Thoracic aorta (tissue), 2 donors: ENCODE results near the gene ABCC12. TPM values are rescaled to one million over a fixed set of nuclear protein-coding genes. Genes with fewer than 3 reads are reported as not detected.
"Not testable (repeated sequence)": the region's sequence is repeated elsewhere in the genome, so short reads cannot be mapped to it uniquely, and the experiment has no call there.

Experiments used
- ATAC-seq: fragments of 150-250 bp; one replicate; pipeline ENCODE4 v1.8.0; 2017; ENCODE audit warnings: low read depth; ENCODE audit not compliant: insufficient number of reproducible peaks, low FRiP score
- DNase-seq: peaks from one replicate; pipeline ENCODE4 v3.0.0-alpha.2; 2020; ENCODE audit warnings: low spot score
- H3K27ac ChIP-seq, 2 donors: fragments of 200-600 bp; sonication (generic); 1 replicate in 1 of 2; 2 replicates in 1 of 2; pipeline ENCODE4 v1.5.1; 2016; ENCODE audit warnings: mild to moderate bottlenecking in 2 of 2, moderate library complexity in 2 of 2
- H3K27me3 ChIP-seq: fragments of 200-600 bp; sonication (generic); replicated peaks from 2 replicates; pipeline ENCODE4 v1.6.0; 2016; ENCODE audit warnings: mild to moderate bottlenecking; ENCODE audit not compliant: insufficient read depth
- H3K36me3 ChIP-seq: fragments of 200-600 bp; sonication (generic); one replicate; pipeline ENCODE4 v1.5.1; 2016
- H3K4me1 ChIP-seq, 2 donors: fragments of 200-600 bp; sonication (generic); 1 replicate in 1 of 2; 2 replicates in 1 of 2; pipeline versions ENCODE4 v1.5.1 to v1.6.0; 2016; ENCODE audit warnings: low read depth in 2 of 2, mild to moderate bottlenecking in 1 of 2; ENCODE audit not compliant: control insufficient read depth in 1 of 2
- H3K4me3 ChIP-seq: fragments of 200-600 bp; sonication (generic); 2 replicates; pipeline ENCODE4 v1.5.1; 2016; ENCODE audit warnings: mild to moderate bottlenecking
- H3K9me3 ChIP-seq: fragments of 200-600 bp; sonication (generic); 2 replicates; pipeline ENCODE4 v1.5.1; 2016
- CTCF ChIP-seq: fragments of 200-600 bp; sonication (generic); IDR thresholded peaks from one replicate; pipeline ENCODE4 v1.5.1; 2019; ENCODE audit warnings: antibody characterized with exemption
- total RNA-seq, 2 donors: library from RNA; depleted of rRNA; stranded (reverse); fragments of >200 nt; gene quantifications; one replicate each; pipeline versions ENCODE4 v1.1.0 to v1.2.3, GENCODE V29; 2016

The ABCC12 gene
- total RNA-seq, 2 donors from 2014 or later, result not detected

- H3K27me3 ChIP-seq, result no peaks in the 10 kb centered on the region
- ATAC-seq (no peak), DNase-seq (no peak)
- H3K4me1 ChIP-seq, result no peaks in the 10 kb centered on the region
- H3K27ac ChIP-seq, result no peak overlapping the region
- no peaks in the 10 kb centered on the region for H3K36me3 ChIP-seq
- no peak for TF ChIP-seq CTCF
- H3K9me3 ChIP-seq, result no peaks in the 10 kb centered on the region
- no peak overlapping the region for H3K4me3 ChIP-seq
Observed at GRCh38 chr16:48172682-48173081, 16.9 kb upstream of the ABCC12 start.

GRCh38 chr16:48169896-48170295 lies 14.1 kb upstream of the ABCC12 start:
- no peak for TF ChIP-seq CTCF
- Histone ChIP-seq H3K4me3 (no peak overlapping the region), H3K27me3 (no peaks in the 10 kb centered on the region), H3K4me1 (no peaks in the 10 kb centered on the region), H3K36me3 (no peaks in the 10 kb centered on the region), H3K27ac (no peak overlapping the region), H3K9me3 (no peaks in the 10 kb centered on the region)
- ATAC-seq (no peak), DNase-seq (no peak)

GRCh38 chr16:48168075-48168474 lies 12.3 kb upstream of the ABCC12 start:
- ATAC-seq, result no peak

GRCh38 chr16:48166617-48167016 lies 10.8 kb upstream of the ABCC12 start:
- not testable (repeated sequence) for H3K4me3 ChIP-seq, H3K36me3 ChIP-seq, H3K27me3 ChIP-seq, H3K9me3 ChIP-seq, H3K27ac ChIP-seq, DNase-seq, H3K4me1 ChIP-seq, ATAC-seq

More at GRCh38 chr16:48168075-48168474, 12.3 kb upstream of the ABCC12 start:
- DNase-seq, result no peak
- no peaks in the 10 kb centered on the region for H3K4me1 ChIP-seq
- no peak overlapping the region for H3K4me3 ChIP-seq
- no peaks in the 10 kb centered on the region for H3K36me3 ChIP-seq
- H3K27ac ChIP-seq, result no peak overlapping the region
- no peak for TF ChIP-seq CTCF
- no peaks in the 10 kb centered on the region for H3K27me3 ChIP-seq
- H3K9me3 ChIP-seq, result no peaks in the 10 kb centered on the region

GRCh38 chr16:48165961-48166578 lies 10.3 kb upstream of the ABCC12 start:
- no peaks in the 10 kb centered on the region for H3K4me1 ChIP-seq
- no peak for DNase-seq
- no peaks in the 10 kb centered on the region for H3K36me3 ChIP-seq
- H3K27ac ChIP-seq, result no peak overlapping the region
- no peak for TF ChIP-seq CTCF
- no peak for ATAC-seq
- H3K27me3 ChIP-seq, result no peaks in the 10 kb centered on the region
- no peaks in the 10 kb centered on the region for H3K9me3 ChIP-seq
- H3K4me3 ChIP-seq, result no peak overlapping the region
